Measurements from ENCODE around the gene ZSCAN20. TPM values are rescaled to one million over a fixed set of nuclear protein-coding genes. Genes with fewer than 3 reads are reported as not detected.

The ZSCAN20 gene
- total and polyA plus RNA-seq, 7 donors, result 0.69 to 8.2 (median 5.8) TPM

GRCh38 chr1:33501309-33501708 lies 28.9 kb downstream of the ZSCAN20 start:
- intact Hi-C loops (cut with DNase I), result no loop called here
- no peaks in the 10 kb centered on the region for H3K4me1 ChIP-seq
- TF ChIP-seq POLR2A (IDR thresholded peaks at IDR 0.05) (no peak), POLR2AphosphoS5 (IDR thresholded peaks at IDR 0.05) (no peak), CTCF (IDR thresholded peaks at IDR 0.05) (no peak), EP300 (IDR thresholded peaks at IDR 0.05) (no peak)
- 82 to 87% methylated on average over 2 of the region's 2 CpGs for WGBS, 2 donors
- no peaks in the 10 kb centered on the region for H3K27me3 ChIP-seq
- peaks cover 0 to 6% (median 3%) of the 10 kb centered on the region in 4 donors for H3K36me3 ChIP-seq
- DNase-seq, result no peak
- H3K4me3 ChIP-seq, result no peak overlapping the region
- peaks cover 5 to 9% (median 6%) of the 10 kb centered on the region in 4 donors for H3K9me3 ChIP-seq
- no peak overlapping the region for H3K27ac ChIP-seq

GRCh38 chr1:33501774-33502173 lies 29.3 kb downstream of the ZSCAN20 start:
- H3K27me3 ChIP-seq, result no peaks in the 10 kb centered on the region
- H3K36me3 ChIP-seq, result peaks cover 0 to 5% (median under 1%) of the 10 kb centered on the region in 4 donors
- no peak for DNase-seq
- intact Hi-C loops (cut with DNase I), result no loop called here
- no peaks in the 10 kb centered on the region for H3K4me1 ChIP-seq
- peaks cover under 1 to 5% (median 4%) of the 10 kb centered on the region in 4 donors for H3K9me3 ChIP-seq
- TF ChIP-seq CTCF (IDR thresholded peaks at IDR 0.05), result no peak
- TF ChIP-seq POLR2AphosphoS5 (IDR thresholded peaks at IDR 0.05), result no peak
- TF ChIP-seq POLR2A (IDR thresholded peaks at IDR 0.05), result no peak
- no peak for TF ChIP-seq EP300 (IDR thresholded peaks at IDR 0.05)
- no peak overlapping the region for H3K4me3 ChIP-seq
- WGBS, 2 donors, result 91 to 94% methylated on average over 8 of the region's 8 CpGs
- no peak overlapping the region for H3K27ac ChIP-seq

DNA sequence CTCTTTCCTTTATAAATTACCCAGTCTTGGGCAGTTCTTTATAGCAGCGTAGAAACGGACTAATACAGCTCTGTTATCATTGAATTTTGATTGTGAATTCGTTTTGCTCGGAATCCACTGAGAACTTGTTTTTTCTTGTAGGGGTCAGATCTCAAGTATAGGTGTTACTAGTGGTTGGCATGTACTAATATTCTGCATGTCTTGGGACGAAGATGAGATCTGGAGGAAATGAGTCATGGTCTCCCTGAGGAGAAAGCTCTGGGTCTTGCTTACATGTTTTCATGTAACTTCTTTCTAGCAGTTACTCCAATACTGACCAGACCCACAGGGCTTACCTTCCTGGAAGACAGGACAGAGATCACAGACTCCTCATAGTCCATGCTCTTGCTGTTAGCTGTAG lies 30.3 kb downstream of the ZSCAN20 start:
- TF ChIP-seq CTCF (IDR thresholded peaks at IDR 0.05) (no peak), EP300 (IDR thresholded peaks at IDR 0.05) (no peak), POLR2AphosphoS5 (IDR thresholded peaks at IDR 0.05) (no peak), POLR2A (IDR thresholded peaks at IDR 0.05) (no peak)
- H3K27ac ChIP-seq, result no peak overlapping the region
- no peaks in the 10 kb centered on the region for H3K9me3 ChIP-seq
- H3K27me3 ChIP-seq, result no peaks in the 10 kb centered on the region
- no peaks in the 10 kb centered on the region for H3K4me1 ChIP-seq
- no peak for DNase-seq
- peaks cover 0 to 5% (median 0%) of the 10 kb centered on the region in 4 donors for H3K36me3 ChIP-seq
- H3K4me3 ChIP-seq, result no peak overlapping the region
- 68 to 84% methylated on average over 5 of the region's 5 CpGs for WGBS, 2 donors
- intact Hi-C loops (cut with DNase I), result no loop called here

- Histone ChIP-seq H3K27me3 (no peaks in the 10 kb centered on the region), H3K27ac (no peak overlapping the region), H3K4me1 (no peaks in the 10 kb centered on the region), H3K9me3 (no peaks in the 10 kb centered on the region), H3K4me3 (no peak overlapping the region), H3K36me3 (peaks cover 0 to under 1% (median 0%) of the 10 kb centered on the region in 4 donors)
- intact Hi-C loops (cut with DNase I), result no loop called here
- DNase-seq, result no peak
- TF ChIP-seq EP300 (IDR thresholded peaks at IDR 0.05), result no peak
- TF ChIP-seq CTCF (IDR thresholded peaks at IDR 0.05), result no peak
- no peak for TF ChIP-seq POLR2A (IDR thresholded peaks at IDR 0.05)
- no peak for TF ChIP-seq POLR2AphosphoS5 (IDR thresholded peaks at IDR 0.05)
- 82 to 84% methylated on average over 1 of the region's 1 CpG for WGBS, 2 donors
Measured at GRCh38 chr1:33503506-33503905, 31.1 kb downstream of the ZSCAN20 start.

GRCh38 chr1:33507661-33508060 lies 35.2 kb downstream of the ZSCAN20 start:
- Histone ChIP-seq H3K27me3 (no peaks in the 10 kb centered on the region), H3K36me3 (no peaks in the 10 kb centered on the region), H3K4me1 (no peaks in the 10 kb centered on the region), H3K4me3 (no peak overlapping the region), H3K9me3 (no peaks in the 10 kb centered on the region), H3K27ac (no peak overlapping the region)
- DNase-seq, result no peak
- intact Hi-C loops (cut with DNase I), result no loop called here
- no peak for TF ChIP-seq POLR2AphosphoS5 (IDR thresholded peaks at IDR 0.05)
- 94% methylated on average over 3 of the region's 3 CpGs for WGBS, 2 donors
